HepG2 (cell line): ENCODE data around the gene TBC1D20. TPM values are rescaled to one million over a fixed set of nuclear protein-coding genes. Genes with fewer than 3 reads are reported as not detected.

Experiments
- ATAC-seq: fragments of 200-7000 bp; cut with Tn5 transposase; 3 replicates; pipeline ENCODE4 v1.9.1; 2020; ENCODE audit warnings: mild to moderate bottlenecking, moderate library complexity
- BruUV-seq: library from RNA; stranded (reverse); fragments of 400-500 nt; replicated peaks from 2 replicates; lab custom pipeline; 2021; lab: Mats Ljungman, UMichigan
- CTCF ChIA-PET: fragments of 300-600 bp; formaldehyde crosslinking; extraction: SDS; loops from one replicate; lab custom pipeline; 2021; ENCODE audit warnings: low total read pairs, inconsistent platforms, low intra/inter-chr PET ratio; lab: Yijun Ruan, JAX
- POLR2A ChIA-PET: fragments of 350-600 bp; sonication (Branson Sonifier 250); formaldehyde crosslinking; loops from one replicate; lab custom pipeline; 2020; ENCODE audit warnings: antibody characterized with exemption, inconsistent platforms; lab: Yijun Ruan, JAX
- DNase-seq: peaks from one replicate; pipeline ENCODE4 v3.0.0-alpha.2; 2015; ENCODE audit warnings: low spot score
- FAIRE-seq: peaks from 3 replicates; lab custom pipeline; 2011; peaks lifted over from hg19 to GRCh38; lab: Jason Lieb, UNC
- H2AFZ ChIP-seq: one replicate; pipeline ENCODE4 v1.6.1; 2011; ENCODE audit warnings: low read length, inconsistent platforms
- H3K27ac ChIP-seq: fragments of 300-600 bp; 3 replicates; pipeline ENCODE4 v1.8.0; 2011; ENCODE audit warnings: mixed run types, mild to moderate bottlenecking, mixed read lengths, low read length, inconsistent platforms; ENCODE audit not compliant: insufficient read depth; ENCODE audit errors: extremely low read length
- H3K27me3 ChIP-seq, 2 experiments: fragments of 200-600 bp in 1 of 2; 2 replicates in 1 of 2; 3 replicates in 1 of 2; pipeline versions ENCODE4 v1.6.0 to v1.8.0; 2011; ENCODE audit warnings: low read length in 2 of 2, mild to moderate bottlenecking in 2 of 2, moderate library complexity in 2 of 2, inconsistent platforms in 1 of 2; ENCODE audit not compliant: insufficient read depth in 2 of 2, control insufficient read depth in 1 of 2
- H3K36me3 ChIP-seq, 2 experiments: fragments of 200-600 bp in 1 of 2; replicated peaks in 1 of 2; 2 replicates in 1 of 2; 3 replicates in 1 of 2; pipeline versions ENCODE4 v1.5.1 to v1.8.0; 2011; ENCODE audit warnings: low read length in 2 of 2, inconsistent platforms in 1 of 2; ENCODE audit not compliant: insufficient read depth in 2 of 2, control insufficient read depth in 1 of 2
- H3K4me1 ChIP-seq: 2 replicates; pipeline ENCODE4 v1.5.1; 2012; ENCODE audit warnings: low read length, inconsistent platforms; ENCODE audit not compliant: insufficient read depth
- H3K4me2 ChIP-seq: 2 replicates; pipeline ENCODE4 v1.6.0; 2011; ENCODE audit warnings: low read depth, low read length, inconsistent platforms
- H3K4me3 ChIP-seq, 3 experiments: fragments of 200-600 bp in 1 of 3; sonication (generic), shearing (Covaris generic) in 1 of 3; replicated peaks in 1 of 3; 2 replicates each; pipeline ENCODE4 v1.5.1; 2011 to 2016; ENCODE audit warnings: low read length in 3 of 3, inconsistent platforms in 2 of 3, low read depth in 2 of 3, mild to moderate bottlenecking in 2 of 3, control low read depth in 1 of 3, mixed read lengths in 1 of 3; ENCODE audit not compliant: insufficient read depth in 1 of 3
- H3K79me2 ChIP-seq: one replicate; pipeline ENCODE4 v1.6.1; 2011; ENCODE audit warnings: low read length, inconsistent platforms; ENCODE audit not compliant: insufficient read depth
- H3K9ac ChIP-seq: 2 replicates; pipeline ENCODE4 v1.6.0; 2011; ENCODE audit warnings: mild to moderate bottlenecking, low read depth, low read length, inconsistent platforms; ENCODE audit not compliant: insufficient read depth
- H3K9me3 ChIP-seq: 2 replicates; pipeline ENCODE4 v1.5.1; 2012; ENCODE audit warnings: mild to moderate bottlenecking, low read length
- H4K20me1 ChIP-seq: 2 replicates; pipeline ENCODE4 v1.6.0; 2011; ENCODE audit warnings: inconsistent platforms, mild to moderate bottlenecking, low read length, moderate library complexity; ENCODE audit not compliant: insufficient read depth
- GPN1 ChIP-seq: sonication (generic); formaldehyde crosslinking; IDR thresholded peaks from 2 replicates; pipeline ENCODE4 v1.5.1; 2020; ENCODE audit warnings: missing genetic modification reagents, borderline replicate concordance
- HIVEP1 ChIP-seq: sonication (generic); formaldehyde crosslinking; IDR thresholded peaks from 2 replicates; pipeline ENCODE4 v1.4.0; 2020; ENCODE audit warnings: mild to moderate bottlenecking, missing genetic modification reagents
- ISL2 ChIP-seq: sonication (generic); formaldehyde crosslinking; IDR thresholded peaks from 2 replicates; pipeline ENCODE4 v1.5.0; 2020; ENCODE audit warnings: missing genetic modification reagents
- KLF15 ChIP-seq: sonication (generic); formaldehyde crosslinking; IDR thresholded peaks from 2 replicates; pipeline ENCODE4 v1.8.1; 2023; ENCODE audit warnings: borderline replicate concordance, mild to moderate bottlenecking, inconsistent platforms, missing genetic modification reagents, mixed read lengths
- RARA ChIP-seq: IDR thresholded peaks from 2 replicates; pipeline ENCODE4 v1.6.1; 2016; ENCODE audit warnings: missing genetic modification reagents, missing compliant biosample characterization
- SNAPC4 ChIP-seq: sonication (generic); formaldehyde crosslinking; IDR thresholded peaks from 2 replicates; pipeline ENCODE4 v1.4.0; 2020; ENCODE audit warnings: mild to moderate bottlenecking, missing genetic modification reagents
- U2AF2 ChIP-seq: fragments of 200-400 bp; formaldehyde crosslinking; IDR thresholded peaks from 2 replicates; pipeline ENCODE4 v1.6.1; 2017; ENCODE audit warnings: low read depth, mild to moderate bottlenecking, low read length
- ZFP1 ChIP-seq: IDR thresholded peaks from 2 replicates; pipeline ENCODE4 v1.6.1; 2016
- ZNF367 ChIP-seq: sonication (generic); formaldehyde crosslinking; IDR thresholded peaks from 2 replicates; pipeline ENCODE4 v1.4.0; 2020; ENCODE audit warnings: missing genetic modification reagents, borderline replicate concordance
- WGBS: methylation state at CpG from one replicate; pipeline ENCODE4 v1.1.6; 2017; ENCODE audit warnings: low lambda C conversion rate; 5-methylcytosine and 5-hydroxymethylcytosine counted together
- in situ Hi-C: cut with HindIII; loops from 2 replicates; pipeline ENCODE4 v1.10.0; 2017; ENCODE audit warnings: low pct_unique_long_range_greater_than_20kb; ENCODE audit not compliant: extremely low pct_ligation_motif_present
- intact Hi-C: fragments of 100-400 bp; cut with micrococcal nuclease; formaldehyde crosslinking; loops from one replicate; pipeline ENCODE4 v1.10.0; 2022; ENCODE audit not compliant: unreplicated experiment
- polyA plus RNA-seq, 8 experiments: library from polyadenylated mRNA; depleted of rRNA in 3 of 8; stranded (reverse) in 7 of 8; unstranded in 1 of 8; fragments of >200 nt; fragmentation: Illumina TruSeq in 4 of 8; extraction: Trizol in 4 of 8; gene quantifications; 2 replicates each; pipeline versions ENCODE4 v1.2.1 to v1.2.3, GENCODE V29; 2011 to 2016; ENCODE audit warnings: low read depth in 4 of 8, missing spikeins in 1 of 8, mixed read lengths in 1 of 8; ENCODE audit not compliant: insufficient read depth in 1 of 8
- total RNA-seq, 5 experiments: library from RNA; depleted of rRNA; stranded (reverse); fragments of >200 nt; fragmentation: Illumina TruSeq; extraction: Trizol; gene quantifications; 2 replicates each; pipeline ENCODE4 v1.2.3, GENCODE V29; 2016; ENCODE audit warnings: low read depth in 1 of 5
- TF ChIP-seq, protein P1 (sequence below): sonication (generic); formaldehyde crosslinking; IDR thresholded peaks from 2 replicates; pipeline ENCODE4 v1.4.0; 2020; ENCODE audit warnings: missing genetic modification reagents
- TF ChIP-seq, protein P2 (sequence below): sonication (generic); formaldehyde crosslinking; IDR thresholded peaks from 2 replicates; pipeline ENCODE4 v1.5.1; 2020; ENCODE audit warnings: missing genetic modification reagents, mild to moderate bottlenecking, borderline replicate concordance

Gene TBC1D20
- total and polyA plus RNA-seq, 2 of the 13 experiments (the other 11 are each of a cell fraction or from before 2014, with no cell fraction given) = 36.6 to 47.1 TPM

DNA sequence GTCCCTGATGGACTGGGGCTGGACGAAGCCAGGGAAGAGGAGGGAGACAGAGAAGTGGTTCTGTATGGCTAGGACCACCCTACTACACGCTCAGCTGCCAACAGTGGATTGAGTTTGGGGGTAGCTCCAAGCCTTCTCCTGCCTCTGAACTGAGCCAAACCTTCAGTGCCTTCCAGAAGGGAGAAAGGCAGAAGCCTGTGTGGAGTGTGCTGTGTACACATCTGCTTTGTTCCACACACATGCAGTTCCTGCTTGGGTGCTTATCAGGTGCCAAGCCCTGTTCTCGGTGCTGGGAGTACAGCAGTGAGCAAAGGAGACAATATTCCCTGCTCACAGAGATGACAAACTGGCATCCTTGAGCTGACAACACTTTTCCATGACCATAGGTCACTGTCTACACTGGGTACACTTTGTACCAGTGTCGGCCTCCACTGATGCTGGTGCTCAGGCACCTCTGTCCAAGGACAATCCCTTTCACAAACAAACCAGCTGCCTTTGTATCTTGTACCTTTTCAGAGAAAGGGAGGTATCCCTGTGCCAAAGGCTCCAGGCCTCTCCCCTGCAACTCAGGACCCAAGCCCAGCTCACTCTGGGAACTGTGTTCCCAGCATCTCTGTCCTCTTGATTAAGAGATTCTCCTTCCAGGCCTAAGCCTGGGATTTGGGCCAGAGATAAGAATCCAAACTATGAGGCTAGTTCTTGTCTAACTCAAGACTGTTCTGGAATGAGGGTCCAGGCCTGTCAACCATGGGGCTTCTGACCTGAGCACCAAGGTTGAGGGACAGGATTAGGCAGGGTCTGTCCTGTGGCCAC is 65.5 kb downstream of the TBC1D20 start (continued):
- no peak for TF ChIP-seq ZNF367 (CRISPR knock-in tag)

DNA sequence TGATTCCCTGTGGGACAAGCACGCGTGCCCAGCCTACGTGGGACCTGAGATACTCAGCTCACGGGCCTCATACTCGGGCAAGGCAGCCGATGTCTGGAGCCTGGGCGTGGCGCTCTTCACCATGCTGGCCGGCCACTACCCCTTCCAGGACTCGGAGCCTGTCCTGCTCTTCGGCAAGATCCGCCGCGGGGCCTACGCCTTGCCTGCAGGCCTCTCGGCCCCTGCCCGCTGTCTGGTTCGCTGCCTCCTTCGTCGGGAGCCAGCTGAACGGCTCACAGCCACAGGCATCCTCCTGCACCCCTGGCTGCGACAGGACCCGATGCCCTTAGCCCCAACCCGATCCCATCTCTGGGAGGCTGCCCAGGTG is 66.1 kb downstream of the TBC1D20 start:
- ChIA-PET CTCF (interaction anchor here (1.0 kb wide), 1 partner anchor 35 kb away, joined by 3 read pairs; no protein-coding TSS in a partner anchor), POLR2A (interaction anchor here (1.2 to 29.0 kb wide), 6 partner anchors 2 to 49 kb away, joined by 3 to 1587 read pairs (median 466); partner anchors contain the start of genes NRSN2, RBCK1 and TRIB3)
- Histone ChIP-seq H3K36me3 (peaks cover 42 to 64% of the 10 kb centered on the region in 2 experiments), H4K20me1 (no peaks in the 10 kb centered on the region), H3K9ac (peak overlapping the region; percentile 57), H2AFZ (no peak overlapping the region), H3K4me2 (peak overlapping the region; percentile 18; the same call in 1 of the 2 replicates), H3K79me2 (peaks cover 3% of the 10 kb centered on the region), H3K4me3 (peak overlapping the region in 1 of 3 experiments; percentile 3; a peak in 1 of 6 replicates), H3K4me1 (peaks cover 82% of the 10 kb centered on the region), H3K9me3 (no peaks in the 10 kb centered on the region), H3K27me3 (no peaks in the 10 kb centered on the region), H3K27ac (peak overlapping the region; percentile 87)
- FAIRE-seq (no peak), DNase-seq (no peak), ATAC-seq (peak; percentile 0; the same call in 1 of the 3 replicates)
- BruUV-seq = no TSS peak
- intact Hi-C loops (no loop called here), in situ Hi-C loops (no loop called here)
- 94% methylated on average over 24 of the region's 24 CpGs for WGBS
- TF ChIP-seq U2AF2 (no peak), SNAPC4 (CRISPR knock-in tag) (0 out of 2 replicates have a peak, but pooled peaks have one; percentile 27), ISL2 (CRISPR knock-in tag) (no peak), KLF15 (CRISPR knock-in tag) (no peak), GPN1 (CRISPR knock-in tag) (0 out of 2 replicates have a peak, but pooled peaks have one; percentile 27), ZFP1 (no peak), HIVEP1 (CRISPR knock-in tag) (peak; percentile 72; the same call in 1 of the 2 replicates), RARA (CRISPR knock-in tag) (no peak)
- TF ChIP-seq, protein P1, sequence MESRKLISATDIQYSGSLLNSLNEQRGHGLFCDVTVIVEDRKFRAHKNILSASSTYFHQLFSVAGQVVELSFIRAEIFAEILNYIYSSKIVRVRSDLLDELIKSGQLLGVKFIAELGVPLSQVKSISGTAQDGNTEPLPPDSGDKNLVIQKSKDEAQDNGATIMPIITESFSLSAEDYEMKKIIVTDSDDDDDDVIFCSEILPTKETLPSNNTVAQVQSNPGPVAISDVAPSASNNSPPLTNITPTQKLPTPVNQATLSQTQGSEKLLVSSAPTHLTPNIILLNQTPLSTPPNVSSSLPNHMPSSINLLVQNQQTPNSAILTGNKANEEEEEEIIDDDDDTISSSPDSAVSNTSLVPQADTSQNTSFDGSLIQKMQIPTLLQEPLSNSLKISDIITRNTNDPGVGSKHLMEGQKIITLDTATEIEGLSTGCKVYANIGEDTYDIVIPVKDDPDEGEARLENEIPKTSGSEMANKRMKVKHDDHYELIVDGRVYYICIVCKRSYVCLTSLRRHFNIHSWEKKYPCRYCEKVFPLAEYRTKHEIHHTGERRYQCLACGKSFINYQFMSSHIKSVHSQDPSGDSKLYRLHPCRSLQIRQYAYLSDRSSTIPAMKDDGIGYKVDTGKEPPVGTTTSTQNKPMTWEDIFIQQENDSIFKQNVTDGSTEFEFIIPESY = peak; percentile 34; the same call in 1 of the 2 replicates
- TF ChIP-seq, protein P2, sequence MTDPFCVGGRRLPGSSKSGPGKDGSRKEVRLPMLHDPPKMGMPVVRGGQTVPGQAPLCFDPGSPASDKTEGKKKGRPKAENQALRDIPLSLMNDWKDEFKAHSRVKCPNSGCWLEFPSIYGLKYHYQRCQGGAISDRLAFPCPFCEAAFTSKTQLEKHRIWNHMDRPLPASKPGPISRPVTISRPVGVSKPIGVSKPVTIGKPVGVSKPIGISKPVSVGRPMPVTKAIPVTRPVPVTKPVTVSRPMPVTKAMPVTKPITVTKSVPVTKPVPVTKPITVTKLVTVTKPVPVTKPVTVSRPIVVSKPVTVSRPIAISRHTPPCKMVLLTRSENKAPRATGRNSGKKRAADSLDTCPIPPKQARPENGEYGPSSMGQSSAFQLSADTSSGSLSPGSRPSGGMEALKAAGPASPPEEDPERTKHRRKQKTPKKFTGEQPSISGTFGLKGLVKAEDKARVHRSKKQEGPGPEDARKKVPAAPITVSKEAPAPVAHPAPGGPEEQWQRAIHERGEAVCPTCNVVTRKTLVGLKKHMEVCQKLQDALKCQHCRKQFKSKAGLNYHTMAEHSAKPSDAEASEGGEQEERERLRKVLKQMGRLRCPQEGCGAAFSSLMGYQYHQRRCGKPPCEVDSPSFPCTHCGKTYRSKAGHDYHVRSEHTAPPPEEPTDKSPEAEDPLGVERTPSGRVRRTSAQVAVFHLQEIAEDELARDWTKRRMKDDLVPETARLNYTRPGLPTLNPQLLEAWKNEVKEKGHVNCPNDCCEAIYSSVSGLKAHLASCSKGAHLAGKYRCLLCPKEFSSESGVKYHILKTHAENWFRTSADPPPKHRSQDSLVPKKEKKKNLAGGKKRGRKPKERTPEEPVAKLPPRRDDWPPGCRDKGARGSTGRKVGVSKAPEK (CRISPR knock-in tag) = no peak
